Heart right ventricle (tissue), 16 donors: ENCODE measurements around the gene CERS1. TPM values are rescaled to one million over a fixed set of nuclear protein-coding genes. Genes with fewer than 3 reads are reported as not detected.

Experiments
- ATAC-seq, 8 donors: fragments of 200-7000 bp; cut with Tn5 transposase; one replicate each; pipeline ENCODE4 v1.9.1; 2020; ENCODE audit warnings: mild to moderate bottlenecking in 8 of 8, moderate library complexity in 8 of 8, moderate number of reproducible peaks in 1 of 8
- DNase-seq, 2 donors: peaks; one replicate each; pipeline ENCODE4 v3.0.0-alpha.2; 2020
- H3K27ac ChIP-seq, 10 donors: fragments of 200-600 bp; sonication (generic) in 2 of 10; one replicate each; pipeline versions ENCODE4 v1.5.0 to v1.8.0; 2020 to 2022; ENCODE audit warnings: mild to moderate bottlenecking in 3 of 10
- H3K27me3 ChIP-seq, 7 donors: fragments of 200-600 bp; one replicate each; pipeline ENCODE4 v1.8.0; 2021 to 2022; ENCODE audit warnings: mild to moderate bottlenecking in 2 of 7
- H3K36me3 ChIP-seq, 9 donors: fragments of 200-600 bp; sonication (generic) in 1 of 9; one replicate each; pipeline versions ENCODE4 v1.5.0 to v1.8.0; 2020 to 2022; ENCODE audit warnings: mild to moderate bottlenecking in 2 of 9
- H3K4me1 ChIP-seq, 9 donors: fragments of 200-600 bp; sonication (generic) in 1 of 9; one replicate each; pipeline versions ENCODE4 v1.5.0 to v1.8.0; 2020 to 2022; ENCODE audit warnings: mild to moderate bottlenecking in 4 of 9
- H3K4me3 ChIP-seq, 10 donors: fragments of 200-600 bp; sonication (generic) in 2 of 10; one replicate each; pipeline versions ENCODE4 v1.5.0 to v1.8.0; 2020 to 2022; ENCODE audit warnings: mild to moderate bottlenecking in 7 of 10, moderate library complexity in 2 of 10
- H3K9me3 ChIP-seq, 11 donors: fragments of 200-600 bp in 10 of 11; sonication (generic) in 2 of 11; one replicate each; pipeline versions ENCODE4 v1.5.0 to v1.8.0; 2013 to 2022; ENCODE audit warnings: mild to moderate bottlenecking in 2 of 11, control low read depth in 1 of 11, moderate library complexity in 1 of 11
- WGBS, 2 donors: extraction: QIAGEN DNeasy Blood & Tissue Kit; methylation state at CpG; one replicate each; pipeline ENCODE4 v1.1.7; 2013; ENCODE audit warnings: inconsistent platforms in 1 of 2; 5-methylcytosine and 5-hydroxymethylcytosine counted together
- intact Hi-C, 10 donors: fragments of 100-400 bp; cut with DNase I; formaldehyde crosslinking; loops; one replicate each; pipeline versions ENCODE4 v1.11.1 to v1.14.2; 2022
- polyA plus RNA-seq, 2 donors: library from polyadenylated mRNA; stranded (reverse); fragments of 200-250 nt; gene quantifications; one replicate each; pipeline ENCODE4 v1.2.3, GENCODE V29; 2013
- total RNA-seq, 10 donors: library from RNA; stranded (reverse); fragmentation: NEBNext Ultra II Directional in 3 of 10; extraction: Animal tissue kit (Norgen Biotek cat#: 25700) in 3 of 10; gene quantifications; one replicate each; pipeline versions ENCODE4 v1.2.1 to v1.2.4, GENCODE V29; 2021 to 2023
- TF ChIP-seq, protein P1 (sequence below), 9 donors: fragments of 200-600 bp; sonication (generic) in 2 of 9; IDR thresholded peaks; one replicate each; pipeline versions ENCODE4 v1.5.0 to v1.8.0; 2021 to 2022; ENCODE audit warnings: antibody characterized with exemption in 9 of 9, mild to moderate bottlenecking in 5 of 9, moderate library complexity in 1 of 9
- donor health status: Arrhythmogenic right ventricular cardiomyopathy.
- donor health status: ischemic (EF 13 %, LVEDD 7.1; RV severe dilation, severe dysfunction).
- donor health status: healthy with polysubstance abuse.
- donor health status: DM: no; HTN: yes; CAD: no.
- donor health status: DM: no; HTN: no; CAD: no.
- donor health status: ischemic (EF 25% LVEDD 6.9; RV normal size, moderate dysfunction).
- donor health status: ischemic (EF 25% LVEDD 5.7; RV mildly dilated, moderate dysfunction).
- donor health status: healthy.
- donor health status: DM: yes; HTN: yes; CAD: no.
- donor health status: Ischemic cardiomyopathy.
- donor health status: ischemic (EF 35%, LVEDD 5.7; RV mildly dilated, moderate dysfunction).
- donor health status: nonischemic (EF 11% LVEDD 7.7; RV severe dilation, severe dysfunction).
- donor health status: DM: yes; HTN: yes; CAD: no.
- donor health status: PGD.
- donor health status: ischemic (EF 29% LVEDD 5.4; RV normal size, mild dysfunction).
- donor health status: nonischemic (EF 23%, LVEDD 6.1; RV moderate dilation, normal function).

Gene CERS1
- total and polyA plus RNA-seq, 12 donors = 0.37 to 3.3 (median 1.0) TPM

DNA sequence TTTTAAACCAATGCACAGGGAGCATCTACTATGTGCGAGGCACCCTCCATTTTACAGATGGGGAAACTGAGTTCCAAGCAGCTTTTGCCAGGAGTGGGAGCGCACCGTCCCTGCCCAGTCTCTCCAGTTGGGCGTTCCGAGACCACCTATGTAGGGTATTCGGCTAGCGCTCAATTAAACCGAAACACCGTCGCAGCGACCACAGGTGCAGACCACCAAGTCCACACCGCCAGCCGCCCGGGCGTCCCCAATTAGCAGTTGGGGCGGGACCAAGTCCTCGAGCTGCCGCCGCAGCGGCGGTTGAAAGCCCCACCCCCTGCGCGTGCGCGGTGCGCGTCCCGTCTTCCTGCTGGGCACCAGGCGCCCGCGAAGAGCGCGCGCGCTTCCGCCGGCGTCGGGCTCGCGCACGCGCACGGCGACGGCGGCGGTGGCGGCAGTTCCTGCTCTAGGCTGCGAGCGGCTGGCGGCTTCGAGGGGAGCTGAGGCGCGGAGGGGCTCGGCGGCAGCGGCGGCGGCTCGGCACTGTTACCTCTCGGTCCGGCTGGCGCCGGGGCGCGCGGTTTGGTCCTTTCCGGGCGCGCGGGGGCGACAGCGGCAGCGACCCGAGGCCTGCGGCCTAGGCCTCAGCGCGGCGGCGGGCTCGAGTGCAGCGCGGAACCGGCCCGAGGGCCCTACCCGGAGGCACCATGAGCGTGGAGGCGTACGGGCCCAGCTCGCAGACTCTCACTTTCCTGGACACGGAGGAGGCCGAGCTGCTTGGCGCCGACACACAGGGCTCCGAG lies 64.2 kb downstream of the CERS1 start, which contains the start of gene UPF1:
TSS of gene UPF1 (plus strand) at position 436 of the 782 bp plus-strand sequence. CDS start at position 687, 251 bp downstream.
- Histone ChIP-seq H3K36me3 (peaks cover 0 to 25% (median 0%) of the 10 kb centered on the region in 9 donors), H3K27me3 (peaks cover 0 to 6% (median 0%) of the 10 kb centered on the region in 7 donors), H3K4me3 (peak within 1 kb of the TSS; percentile 69 to 99 (median 90)), H3K4me1 (peaks cover 13 to 49% (median 44%) of the 10 kb centered on the region in 9 donors), H3K27ac (peak within 1 kb of the TSS in 9 of 10 donors; percentile 84 to 96 (median 86)), H3K9me3 (peaks cover 0 to 13% (median 6%) of the 10 kb centered on the region in 11 donors)
- intact Hi-C loops = loop anchor here in 5 of 10 donors (5.0 to 10.0 kb wide), 3 partner anchors 147 to 157 kb away; partner anchors contain the start of gene CRTC1 (in 4 of the 5)
- TF ChIP-seq, protein P1, sequence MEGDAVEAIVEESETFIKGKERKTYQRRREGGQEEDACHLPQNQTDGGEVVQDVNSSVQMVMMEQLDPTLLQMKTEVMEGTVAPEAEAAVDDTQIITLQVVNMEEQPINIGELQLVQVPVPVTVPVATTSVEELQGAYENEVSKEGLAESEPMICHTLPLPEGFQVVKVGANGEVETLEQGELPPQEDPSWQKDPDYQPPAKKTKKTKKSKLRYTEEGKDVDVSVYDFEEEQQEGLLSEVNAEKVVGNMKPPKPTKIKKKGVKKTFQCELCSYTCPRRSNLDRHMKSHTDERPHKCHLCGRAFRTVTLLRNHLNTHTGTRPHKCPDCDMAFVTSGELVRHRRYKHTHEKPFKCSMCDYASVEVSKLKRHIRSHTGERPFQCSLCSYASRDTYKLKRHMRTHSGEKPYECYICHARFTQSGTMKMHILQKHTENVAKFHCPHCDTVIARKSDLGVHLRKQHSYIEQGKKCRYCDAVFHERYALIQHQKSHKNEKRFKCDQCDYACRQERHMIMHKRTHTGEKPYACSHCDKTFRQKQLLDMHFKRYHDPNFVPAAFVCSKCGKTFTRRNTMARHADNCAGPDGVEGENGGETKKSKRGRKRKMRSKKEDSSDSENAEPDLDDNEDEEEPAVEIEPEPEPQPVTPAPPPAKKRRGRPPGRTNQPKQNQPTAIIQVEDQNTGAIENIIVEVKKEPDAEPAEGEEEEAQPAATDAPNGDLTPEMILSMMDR (IDR thresholded peaks at IDR 0.05) = peak in 3 of 9 donors; percentile 9 to 24 (median 18)
- WGBS, 2 donors = 0 to 1% methylated on average over 90 to 95 of the region's 96 CpGs
- DNase-seq = peak; percentile 93 to 98
- ATAC-seq = peak; percentile 92 to 97 (median 96)

DNA sequence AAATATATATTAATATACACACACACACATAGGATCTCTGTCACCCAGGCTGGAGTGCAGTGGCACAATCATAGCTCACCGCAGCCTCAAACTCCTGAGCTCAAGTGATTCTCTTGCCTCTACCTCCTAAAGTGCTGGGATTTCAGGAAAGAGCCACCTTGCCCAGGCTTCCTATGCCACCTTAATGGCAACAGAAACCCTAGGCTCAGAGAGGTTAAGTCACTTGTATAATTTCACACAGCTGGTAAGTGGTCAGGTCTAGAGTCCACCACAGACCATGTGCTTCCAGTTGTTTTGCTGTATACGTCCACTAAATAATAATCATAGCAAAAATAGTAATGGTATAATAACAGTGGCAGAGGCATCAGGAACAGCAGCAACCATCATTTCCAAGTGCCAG lies 65.5 kb downstream of the CERS1 start:
- Histone ChIP-seq H3K4me1 (peaks cover 13 to 37% (median 34%) of the 10 kb centered on the region in 9 donors), H3K4me3 (no peak overlapping the region), H3K27me3 (peaks cover 0 to 11% (median 0%) of the 10 kb centered on the region in 7 donors), H3K9me3 (peaks cover 0 to 23% (median 8%) of the 10 kb centered on the region in 11 donors), H3K36me3 (peaks cover 0 to 15% (median 0%) of the 10 kb centered on the region in 9 donors), H3K27ac (no peak overlapping the region)
- DNase-seq (no peak), ATAC-seq (no peak)
- TF ChIP-seq, protein P1 (IDR thresholded peaks at IDR 0.05) = no peak
- intact Hi-C loops = loop anchor here in 5 of 10 donors (5.0 to 10.0 kb wide), 3 partner anchors 146 to 156 kb away; partner anchors contain the start of gene CRTC1 (in 4 of the 5)
- 84 to 87% methylated on average over 2 of the region's 2 CpGs for WGBS, 2 donors

DNA sequence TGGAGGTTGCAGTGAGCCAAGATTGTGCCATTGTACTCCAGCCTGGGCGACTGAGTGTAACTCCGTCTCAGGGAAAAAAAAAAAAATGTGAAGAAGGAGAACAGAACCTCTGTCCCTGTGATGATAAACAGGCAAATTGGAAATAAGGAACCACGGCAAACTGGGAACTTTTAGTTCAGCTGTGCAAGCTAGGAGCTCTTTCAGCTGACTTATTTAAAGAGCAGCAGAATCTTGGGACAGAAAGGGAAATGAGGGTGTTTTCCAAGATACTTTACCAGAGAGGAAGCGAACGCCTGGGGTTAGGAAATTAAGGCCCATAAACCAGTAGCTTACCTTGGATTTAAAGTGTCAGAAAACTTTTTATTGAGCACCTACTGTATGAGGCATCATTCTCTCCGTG lies 67.2 kb downstream of the CERS1 start:
- ATAC-seq (no peak), DNase-seq (no peak)
- Histone ChIP-seq H3K27me3 (peaks cover 0 to 11% (median 0%) of the 10 kb centered on the region in 7 donors), H3K9me3 (peaks cover 0 to 23% (median 8%) of the 10 kb centered on the region in 11 donors), H3K27ac (no peak overlapping the region), H3K4me1 (peaks cover 4 to 20% (median 17%) of the 10 kb centered on the region in 9 donors), H3K4me3 (no peak overlapping the region), H3K36me3 (no peaks in the 10 kb centered on the region)
- TF ChIP-seq, protein P1 (IDR thresholded peaks at IDR 0.05) = no peak
- intact Hi-C loops = no loop called here
- WGBS, 2 donors = 54 to 55% methylated on average over 6 of the region's 6 CpGs

Other genes with a start within 250 kb of the CERS1 start
- gene CRTC1, start 212.5 kb downstream of the CERS1 start, total RNA-seq = 10 to 100 TPM in 3 of 10 donors, 1 to 10 TPM in 7; 6.5 to 11.8 (median 9.3) TPM
- 1 to 10 TPM; 3.2 to 8.6 TPM for gene CRTC1, start 212.5 kb downstream of the CERS1 start, polyA plus RNA-seq
- gene COMP, start 104.9 kb downstream of the CERS1 start, total RNA-seq = 1 to 10 TPM in 3 of 10 donors, under 1 TPM in 5, not detected in 2; 0.13 to 5.9 (median 0.43) TPM
- 1 to 10 TPM in 1 of 2 donors, under 1 TPM in 1; 0.29 to 2.4 TPM for gene COMP, start 104.9 kb downstream of the CERS1 start, polyA plus RNA-seq
- 10 to 100 TPM; 32.3 to 44.3 (median 37.5) TPM for gene UPF1, start 64.2 kb downstream of the CERS1 start, total RNA-seq
- 10 to 100 TPM; 25.2 to 36.7 TPM for gene UPF1, start 64.2 kb downstream of the CERS1 start, polyA plus RNA-seq
- gene COPE, start 23.2 kb upstream of the CERS1 start, total RNA-seq = 100 to 1,000 TPM; 102 to 157 (median 117) TPM
- 100 to 1,000 TPM; 166 to 302 TPM for gene COPE, start 23.2 kb upstream of the CERS1 start, polyA plus RNA-seq
- 10 to 100 TPM; 16.2 to 29.8 (median 21.3) TPM for gene DDX49, start 23.6 kb upstream of the CERS1 start, total RNA-seq
- 10 to 100 TPM; 44.4 to 74.5 TPM for gene DDX49, start 23.6 kb upstream of the CERS1 start, polyA plus RNA-seq
- gene HOMER3, start 45.1 kb upstream of the CERS1 start, total RNA-seq = 10 to 100 TPM; 10.4 to 23.2 (median 13.6) TPM
- 10 to 100 TPM; 20.8 to 24.8 TPM for gene HOMER3, start 45.1 kb upstream of the CERS1 start, polyA plus RNA-seq
- 10 to 100 TPM; 50.4 to 72.3 (median 63.3) TPM for gene SUGP2, start 137.4 kb upstream of the CERS1 start, total RNA-seq
- 10 to 100 TPM; 27.2 to 85.2 TPM for gene SUGP2, start 137.4 kb upstream of the CERS1 start, polyA plus RNA-seq
- gene ARMC6, start 137.4 kb upstream of the CERS1 start, total RNA-seq = 10 to 100 TPM; 13.4 to 22.3 (median 15.2) TPM
- gene ARMC6, start 137.4 kb upstream of the CERS1 start, polyA plus RNA-seq = 10 to 100 TPM; 21.9 to 27.9 TPM
- gene SLC25A42, start 167.8 kb upstream of the CERS1 start, total RNA-seq = 10 to 100 TPM; 15.7 to 24.1 (median 19.3) TPM
- gene SLC25A42, start 167.8 kb upstream of the CERS1 start, polyA plus RNA-seq = 10 to 100 TPM; 15.9 to 18.1 TPM
- gene TMEM161A, start 242.3 kb upstream of the CERS1 start, total RNA-seq = 10 to 100 TPM; 11.4 to 27.9 (median 18.6) TPM
- gene TMEM161A, start 242.3 kb upstream of the CERS1 start, polyA plus RNA-seq = 10 to 100 TPM; 24.2 to 24.4 TPM